Spleen (tissue), 7 donors: ENCODE measurements around the gene RUFY3.

Experiments
- POLR2A ChIP-seq, 3 donors: fragments of 450-650 bp; IDR thresholded peaks; one replicate each; pipeline ENCODE4 v1.5.1; 2017; ENCODE audit warnings: antibody characterized with exemption in 3 of 3, mild to moderate bottlenecking in 1 of 3
- TF ChIP-seq, protein P1 (sequence below), 11 experiments: fragments of 200-600 bp in 7 of 11; fragments of 450-650 bp in 4 of 11; sonication (generic) in 4 of 11; IDR thresholded peaks in 8 of 11; conservative IDR thresholded peaks in 3 of 11; 1 replicate in 7 of 11; 2 replicates in 4 of 11; pipeline versions ENCODE4 v1.4.0 to v1.8.0; 2016 to 2021; ENCODE audit warnings: antibody characterized with exemption in 11 of 11, inconsistent platforms in 4 of 11, mild to moderate bottlenecking in 1 of 11
- donor health status: DM: no; HTN: no; CAD: no; lungs with moderate emphysema.
- donor health status: DM: no; HTN: no; CAD: no.
- donor health status: DM: no; HTN: no; CAD: no.

DNA sequence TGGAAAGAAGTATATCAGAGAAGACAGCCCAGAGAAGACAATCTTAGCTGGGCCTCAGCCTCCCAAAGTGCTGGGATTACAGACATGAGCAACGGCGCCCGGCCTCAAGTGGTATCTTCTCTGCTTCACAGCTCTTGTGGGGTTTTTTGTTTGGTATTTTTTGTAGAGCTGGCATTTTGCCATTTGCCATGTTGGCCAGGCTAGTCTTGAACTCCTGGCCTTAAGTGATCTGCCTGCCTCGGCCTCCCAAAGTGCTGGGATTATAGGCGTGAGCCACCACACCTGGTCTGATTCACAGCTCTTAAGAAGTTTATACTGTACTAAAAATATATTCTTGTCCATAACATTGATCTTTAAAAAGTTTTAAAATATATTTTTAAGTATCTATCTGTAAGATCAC lies 21.1 kb upstream of the RUFY3 start:
- no peak for TF ChIP-seq POLR2A (IDR thresholded peaks at IDR 0.05)
- TF ChIP-seq, protein P1, sequence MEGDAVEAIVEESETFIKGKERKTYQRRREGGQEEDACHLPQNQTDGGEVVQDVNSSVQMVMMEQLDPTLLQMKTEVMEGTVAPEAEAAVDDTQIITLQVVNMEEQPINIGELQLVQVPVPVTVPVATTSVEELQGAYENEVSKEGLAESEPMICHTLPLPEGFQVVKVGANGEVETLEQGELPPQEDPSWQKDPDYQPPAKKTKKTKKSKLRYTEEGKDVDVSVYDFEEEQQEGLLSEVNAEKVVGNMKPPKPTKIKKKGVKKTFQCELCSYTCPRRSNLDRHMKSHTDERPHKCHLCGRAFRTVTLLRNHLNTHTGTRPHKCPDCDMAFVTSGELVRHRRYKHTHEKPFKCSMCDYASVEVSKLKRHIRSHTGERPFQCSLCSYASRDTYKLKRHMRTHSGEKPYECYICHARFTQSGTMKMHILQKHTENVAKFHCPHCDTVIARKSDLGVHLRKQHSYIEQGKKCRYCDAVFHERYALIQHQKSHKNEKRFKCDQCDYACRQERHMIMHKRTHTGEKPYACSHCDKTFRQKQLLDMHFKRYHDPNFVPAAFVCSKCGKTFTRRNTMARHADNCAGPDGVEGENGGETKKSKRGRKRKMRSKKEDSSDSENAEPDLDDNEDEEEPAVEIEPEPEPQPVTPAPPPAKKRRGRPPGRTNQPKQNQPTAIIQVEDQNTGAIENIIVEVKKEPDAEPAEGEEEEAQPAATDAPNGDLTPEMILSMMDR (IDR thresholded peaks at IDR 0.05 in 8 of 11, conservative IDR thresholded peaks at IDR 0.05 in 3 of 11), result no peak
